IPS-20b (cell line): ENCODE data around the gene SLC22A3.
A peak's percentile ranks its signal among the peaks of the same experiment; 100 is the strongest.
"Not testable (repeated sequence)": the region's sequence is repeated elsewhere in the genome, so short reads cannot be mapped to it uniquely, and the experiment has no call there.

Experiments used
- H3K27ac ChIP-seq: one replicate; pipeline ENCODE4 v1.5.1; 2013; ENCODE audit warnings: low read length
- H3K27me3 ChIP-seq: 2 replicates; pipeline ENCODE4 v1.6.1; 2013; ENCODE audit warnings: mild to moderate bottlenecking, low read length, inconsistent platforms; ENCODE audit not compliant: insufficient read depth
- H3K36me3 ChIP-seq: 2 replicates; pipeline ENCODE4 v1.6.1; 2013; ENCODE audit warnings: low read depth, mild to moderate bottlenecking, inconsistent platforms, low read length, moderate library complexity; ENCODE audit not compliant: insufficient read depth
- H3K4me1 ChIP-seq: 2 replicates; pipeline ENCODE4 v1.6.1; 2013; ENCODE audit warnings: mild to moderate bottlenecking, control low read depth, inconsistent platforms, low read length, moderate library complexity; ENCODE audit not compliant: insufficient read depth
- H3K4me3 ChIP-seq: 2 replicates; pipeline ENCODE4 v1.5.1; 2013; ENCODE audit warnings: mild to moderate bottlenecking, low read length, inconsistent platforms
- H3K9ac ChIP-seq: 2 replicates; pipeline ENCODE4 v1.6.1; 2013; ENCODE audit warnings: low read depth, mild to moderate bottlenecking, inconsistent platforms, low read length, moderate library complexity
- H3K9me3 ChIP-seq: 2 replicates; pipeline ENCODE4 v1.6.1; 2013; ENCODE audit warnings: mild to moderate bottlenecking, low read depth, low read length, inconsistent platforms; ENCODE audit not compliant: insufficient read depth

SLC22A3 gene

GRCh38 chr6:160455541-160456213, 107.5 kb downstream of the SLC22A3 start:
- H3K4me3 ChIP-seq = no peak overlapping the region
- H3K27ac ChIP-seq = no peak overlapping the region
- H3K36me3 ChIP-seq = no peaks in the 10 kb centered on the region
- 0 out of 2 replicates have a peak, but pooled peaks cover 3% of the 10 kb centered on the region for H3K4me1 ChIP-seq
- H3K9me3 ChIP-seq = no peaks in the 10 kb centered on the region
- peak overlapping the region; percentile 49 for H3K9ac ChIP-seq
- no peaks in the 10 kb centered on the region for H3K27me3 ChIP-seq

DNA sequence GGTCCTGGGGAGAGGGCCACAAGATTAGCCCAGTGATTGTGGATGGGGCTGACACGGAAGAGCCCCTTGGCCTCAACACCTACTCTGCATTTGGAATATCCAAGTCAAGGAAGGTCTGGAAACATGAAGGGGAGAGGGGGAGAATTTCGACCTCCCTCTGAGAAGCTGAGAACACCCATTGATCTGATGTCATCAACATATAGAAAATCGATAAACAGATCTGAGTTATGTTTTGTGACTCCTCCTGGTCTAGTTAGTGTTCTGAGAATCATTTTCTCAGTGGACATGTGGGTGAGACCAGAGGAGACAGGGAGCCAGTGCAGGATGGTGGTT, 108.0 kb downstream of the SLC22A3 start:
- Histone ChIP-seq H3K9ac (no peak overlapping the region), H3K9me3 (no peaks in the 10 kb centered on the region), H3K4me3 (no peak overlapping the region), H3K36me3 (no peaks in the 10 kb centered on the region), H3K27ac (no peak overlapping the region), H3K4me1 (0 out of 2 replicates have a peak, but pooled peaks cover 3% of the 10 kb centered on the region), H3K27me3 (no peaks in the 10 kb centered on the region)

DNA sequence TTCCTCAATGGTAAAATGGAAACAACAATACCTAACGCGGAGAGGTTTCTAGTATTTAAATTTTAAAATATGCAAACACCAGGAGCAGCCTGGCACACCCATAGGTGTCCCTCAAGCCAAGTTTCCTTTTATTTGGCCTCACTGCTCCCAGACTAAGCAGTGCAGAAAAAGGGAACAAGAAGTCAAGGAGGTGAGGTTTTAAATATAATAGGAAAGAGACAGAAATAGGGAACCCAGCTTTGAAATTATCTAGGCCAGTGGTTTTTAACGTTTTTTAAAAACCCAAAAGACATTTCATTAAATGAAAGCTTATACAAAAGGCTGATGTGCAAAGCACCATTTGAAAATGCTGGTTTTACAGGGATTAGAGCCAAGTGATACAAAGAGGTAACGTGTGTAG, 109.6 kb downstream of the SLC22A3 start:
- no peaks in the 10 kb centered on the region for H3K9me3 ChIP-seq
- no peak overlapping the region for H3K27ac ChIP-seq
- H3K9ac ChIP-seq = no peak overlapping the region
- H3K27me3 ChIP-seq = no peaks in the 10 kb centered on the region
- H3K4me3 ChIP-seq = no peak overlapping the region
- H3K36me3 ChIP-seq = no peaks in the 10 kb centered on the region
- H3K4me1 ChIP-seq = 0 out of 2 replicates have a peak, but pooled peaks cover 3% of the 10 kb centered on the region

- Histone ChIP-seq H3K4me1 (no peaks in the 10 kb centered on the region), H3K9ac (no peak overlapping the region), H3K27ac (no peak overlapping the region), H3K27me3 (no peaks in the 10 kb centered on the region), H3K4me3 (no peak overlapping the region), H3K36me3 (no peaks in the 10 kb centered on the region), H3K9me3 (peaks cover 6% of the 10 kb centered on the region; the same call in 1 of the 2 replicates)
These were observed 113.5 kb downstream of the SLC22A3 start for GRCh38 chr6:160461641-160462040.

DNA sequence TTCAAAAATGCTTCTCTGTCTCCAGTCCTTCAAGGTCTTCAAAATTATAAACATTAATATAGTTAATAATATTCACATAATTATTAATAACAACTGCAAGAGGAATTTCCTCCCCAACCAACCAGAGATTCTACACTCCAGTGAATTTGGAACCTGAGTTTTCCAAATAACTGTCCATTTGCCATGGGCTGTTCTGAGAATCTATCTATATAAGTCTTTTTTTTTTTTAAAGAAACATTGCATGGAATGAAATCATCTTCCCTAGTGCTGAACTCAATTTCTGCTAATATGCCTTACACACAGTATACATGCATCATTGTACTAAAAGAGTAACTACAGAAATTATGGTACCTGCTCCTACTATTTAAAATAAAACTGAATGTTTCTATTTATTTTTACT, 113.9 kb downstream of the SLC22A3 start:
- H3K36me3 ChIP-seq = no peaks in the 10 kb centered on the region
- H3K4me1 ChIP-seq = no peaks in the 10 kb centered on the region
- no peak overlapping the region for H3K4me3 ChIP-seq
- no peak overlapping the region for H3K9ac ChIP-seq
- H3K27ac ChIP-seq = no peak overlapping the region
- H3K27me3 ChIP-seq = no peaks in the 10 kb centered on the region
- peaks cover 6% of the 10 kb centered on the region; the same call in 1 of the 2 replicates for H3K9me3 ChIP-seq

DNA sequence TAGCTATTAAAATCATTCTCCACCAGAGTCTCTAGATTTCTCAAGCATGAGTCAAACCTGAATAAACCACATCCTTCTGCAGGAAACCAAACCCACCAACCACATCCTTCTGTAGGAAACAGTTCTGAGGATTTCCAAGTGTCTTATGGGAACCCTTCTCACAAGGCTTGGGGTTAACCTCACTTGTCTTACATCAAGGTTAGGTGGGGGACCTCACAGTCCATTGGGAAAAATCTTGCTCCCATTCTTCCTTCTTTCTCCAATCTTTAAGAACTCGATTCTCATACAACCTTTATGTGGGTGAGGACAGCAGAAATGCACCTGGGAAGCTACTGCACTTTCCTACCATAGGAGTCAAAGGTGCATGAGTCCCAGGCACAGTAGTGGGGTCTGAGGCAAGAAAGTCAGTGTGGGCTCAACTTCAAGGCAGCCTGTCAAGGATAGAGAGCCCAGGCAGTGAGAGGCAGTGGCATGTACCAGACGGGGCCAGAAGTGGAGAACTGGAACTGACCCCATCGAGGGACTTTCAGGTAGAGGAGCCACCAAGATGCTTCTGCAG, 114.5 kb downstream of the SLC22A3 start:
- no peak overlapping the region for H3K9ac ChIP-seq
- H3K4me3 ChIP-seq = no peak overlapping the region
- no peaks in the 10 kb centered on the region for H3K4me1 ChIP-seq
- no peak overlapping the region for H3K27ac ChIP-seq
- no peaks in the 10 kb centered on the region for H3K27me3 ChIP-seq
- H3K9me3 ChIP-seq = peaks cover 6% of the 10 kb centered on the region; the same call in 1 of the 2 replicates
- no peaks in the 10 kb centered on the region for H3K36me3 ChIP-seq

GRCh38 chr6:160464744-160465143, 116.6 kb downstream of the SLC22A3 start:
- H3K4me3 ChIP-seq = no peak overlapping the region
- H3K9ac ChIP-seq = no peak overlapping the region
- H3K36me3 ChIP-seq = no peaks in the 10 kb centered on the region
- H3K27ac ChIP-seq = no peak overlapping the region
- peaks cover 6% of the 10 kb centered on the region; the same call in 1 of the 2 replicates for H3K9me3 ChIP-seq
- H3K4me1 ChIP-seq = no peaks in the 10 kb centered on the region
- no peaks in the 10 kb centered on the region for H3K27me3 ChIP-seq

GRCh38 chr6:160467261-160467871, 119.2 kb downstream of the SLC22A3 start:
- not testable (repeated sequence) for H3K27ac ChIP-seq, H3K27me3 ChIP-seq, H3K36me3 ChIP-seq, H3K4me1 ChIP-seq, H3K4me3 ChIP-seq, H3K9ac ChIP-seq, H3K9me3 ChIP-seq

DNA sequence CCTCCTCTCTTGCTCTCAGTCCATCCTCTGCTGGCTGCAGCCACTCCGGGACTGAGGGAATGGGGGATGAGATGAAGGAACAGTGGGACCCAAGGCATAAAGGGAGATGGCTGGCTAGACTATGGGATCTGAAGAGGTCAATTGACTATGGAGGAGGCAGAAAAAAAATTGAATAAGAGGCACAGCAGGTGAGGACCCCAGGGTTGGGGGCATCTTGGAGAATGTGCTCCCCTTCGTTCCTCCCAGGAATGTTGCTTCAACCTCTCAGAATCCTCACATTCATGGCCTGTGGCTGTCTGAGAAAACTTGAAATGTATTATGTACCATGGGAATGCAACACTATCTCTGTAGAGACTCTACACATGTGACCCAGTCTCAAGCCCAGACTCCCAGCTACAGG, 121.0 kb downstream of the SLC22A3 start:
- H3K27me3 ChIP-seq = no peaks in the 10 kb centered on the region
- no peaks in the 10 kb centered on the region for H3K4me1 ChIP-seq
- no peak overlapping the region for H3K27ac ChIP-seq
- H3K9ac ChIP-seq = no peak overlapping the region
- H3K4me3 ChIP-seq = no peak overlapping the region
- H3K36me3 ChIP-seq = no peaks in the 10 kb centered on the region
- peaks cover 6% of the 10 kb centered on the region; the same call in 1 of the 2 replicates for H3K9me3 ChIP-seq

DNA sequence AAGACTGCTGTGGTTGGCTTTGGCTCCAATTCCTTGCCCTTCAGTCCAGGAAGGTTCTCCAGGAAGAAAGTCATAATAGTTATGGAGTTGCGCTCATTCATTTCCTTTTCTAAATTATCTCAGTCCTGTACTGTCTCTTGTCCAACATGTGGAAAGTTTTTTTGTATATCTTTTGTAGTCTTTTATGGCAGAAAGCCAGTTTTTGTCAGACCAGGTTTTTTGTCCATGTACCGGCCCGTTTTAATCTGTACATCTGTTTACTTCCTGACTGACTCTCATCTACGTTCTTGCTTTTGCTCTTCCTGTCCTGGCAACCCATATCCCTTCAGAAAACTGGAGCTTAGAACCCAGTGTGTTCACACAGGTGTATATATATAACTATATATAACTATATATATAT, 127.9 kb downstream of the SLC22A3 start:
- not testable (repeated sequence) for H3K27me3 ChIP-seq, H3K36me3 ChIP-seq, H3K4me3 ChIP-seq, H3K27ac ChIP-seq, H3K9me3 ChIP-seq, H3K4me1 ChIP-seq, H3K9ac ChIP-seq

DNA sequence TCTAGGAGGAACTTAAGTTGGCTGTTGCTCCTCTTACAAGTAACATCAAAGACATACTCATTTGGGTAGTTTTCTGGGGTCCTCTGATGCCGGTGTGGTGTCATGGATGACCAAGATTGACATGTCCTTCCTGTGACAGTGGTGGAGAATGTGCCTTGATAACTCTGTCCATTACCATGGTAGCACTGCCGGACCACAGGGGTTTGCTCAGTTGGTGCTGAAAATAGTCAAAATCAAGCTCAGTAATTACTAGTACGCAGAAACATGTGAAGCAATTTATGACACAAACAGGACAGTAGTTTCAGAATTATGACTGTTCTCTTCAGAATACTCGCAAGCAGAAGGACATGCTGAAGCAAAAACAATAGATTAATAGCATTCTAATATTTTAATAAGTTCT, 128.9 kb downstream of the SLC22A3 start:
- H3K4me1 ChIP-seq, H3K27ac ChIP-seq, H3K9me3 ChIP-seq, H3K27me3 ChIP-seq, H3K9ac ChIP-seq, H3K36me3 ChIP-seq, H3K4me3 ChIP-seq: not testable (repeated sequence)

- Histone ChIP-seq H3K4me3 (no peak overlapping the region), H3K27me3 (no peaks in the 10 kb centered on the region), H3K36me3 (peaks cover 15% of the 10 kb centered on the region), H3K9me3 (no peaks in the 10 kb centered on the region), H3K9ac (no peak overlapping the region), H3K4me1 (no peaks in the 10 kb centered on the region), H3K27ac (no peak overlapping the region)
These were observed 129.7 kb downstream of the SLC22A3 start for GRCh38 chr6:160477901-160478300.
